ENCODE measurements around the gene REXO4. TPM values are rescaled to one million over a fixed set of nuclear protein-coding genes. Genes with fewer than 3 reads are reported as not detected.

The REXO4 gene
- total and polyA plus RNA-seq, 10 of the 15 experiments (the other 5 are each of a cell fraction or from before 2014, with no cell fraction given) = 2.7 to 43.9 (median 30.5) TPM

GRCh38 chr9:133464638-133465037 lies 46.8 kb upstream of the REXO4 start:
- intact Hi-C loops (cut with micrococcal nuclease; ENCODE audit: unreplicated experiment) = no loop called here
- CTCF ChIA-PET = no interaction called here
- SMC1A ChIA-PET (ENCODE audit: uncharacterized antibody, unreplicated experiment) = no interaction called here

More at GRCh38 chr9:133464638-133465037, 46.8 kb upstream of the REXO4 start:
- POLR2A ChIA-PET = no interaction called here
- H3K79me2 ChIP-seq (ENCODE audit: control insufficient read depth, insufficient read depth, low read length) = no peaks in the 10 kb centered on the region
- H3K36me3 ChIP-seq (ENCODE audit: control insufficient read depth in 2 of 2, insufficient read depth in 2 of 2, low read length in 1 of 2) = no peaks in the 10 kb centered on the region
- FAIRE-seq = no peak
- H3K9ac ChIP-seq (ENCODE audit: control insufficient read depth, insufficient read depth, low read length) = no peak overlapping the region
- H3K4me2 ChIP-seq (ENCODE audit: control insufficient read depth, insufficient read depth) = no peak overlapping the region
- no peak overlapping the region for H3K27ac ChIP-seq (ENCODE audit: control insufficient read depth, insufficient read depth)
- in situ Hi-C loops (cut with MboI) = no loop called here
- BruUV-seq (replicated peaks) = no TSS peak
- 20% methylated on average over 10 of the region's 10 CpGs for WGBS (ENCODE audit: insufficient coverage, insufficient replicate concordance, low lambda C conversion rate, missing lambda C conversion rate)
- RAD21 ChIA-PET (ENCODE audit: unreplicated experiment) = no interaction called here
- no peaks in the 10 kb centered on the region for H3K9me3 ChIP-seq (replicated peaks; ENCODE audit: control insufficient read depth, insufficient read depth, low read length)
- H3K4me1 ChIP-seq (ENCODE audit: control insufficient read depth, insufficient read depth, low read length) = peaks cover 9% of the 10 kb centered on the region
- no peak for ATAC-seq
- no peaks in the 10 kb centered on the region for H4K20me1 ChIP-seq (ENCODE audit: control insufficient read depth, insufficient read depth)
- no peak for TF ChIP-seq RB1 (IDR thresholded peaks at IDR 0.05; ENCODE audit: borderline replicate concordance)
- TF ChIP-seq, protein P1, sequence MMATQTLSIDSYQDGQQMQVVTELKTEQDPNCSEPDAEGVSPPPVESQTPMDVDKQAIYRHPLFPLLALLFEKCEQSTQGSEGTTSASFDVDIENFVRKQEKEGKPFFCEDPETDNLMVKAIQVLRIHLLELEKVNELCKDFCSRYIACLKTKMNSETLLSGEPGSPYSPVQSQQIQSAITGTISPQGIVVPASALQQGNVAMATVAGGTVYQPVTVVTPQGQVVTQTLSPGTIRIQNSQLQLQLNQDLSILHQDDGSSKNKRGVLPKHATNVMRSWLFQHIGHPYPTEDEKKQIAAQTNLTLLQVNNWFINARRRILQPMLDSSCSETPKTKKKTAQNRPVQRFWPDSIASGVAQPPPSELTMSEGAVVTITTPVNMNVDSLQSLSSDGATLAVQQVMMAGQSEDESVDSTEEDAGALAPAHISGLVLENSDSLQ (IDR thresholded peaks at IDR 0.05) = no peak
- TF ChIP-seq ATF7 (IDR thresholded peaks at IDR 0.05; ENCODE audit: low read depth) = no peak
- no peak for TF ChIP-seq BACH1 (IDR thresholded peaks at IDR 0.05; ENCODE audit: borderline replicate concordance)
- TF ChIP-seq NR2C1 (IDR thresholded peaks at IDR 0.05) = no peak
- TF ChIP-seq SRF (IDR thresholded peaks at IDR 0.05; ENCODE audit: low read depth in 2 of 2, low read length in 2 of 2) = no peak
- TF ChIP-seq CREM (IDR thresholded peaks at IDR 0.05; ENCODE audit: low read depth) = no peak
- TF ChIP-seq, protein P2, sequence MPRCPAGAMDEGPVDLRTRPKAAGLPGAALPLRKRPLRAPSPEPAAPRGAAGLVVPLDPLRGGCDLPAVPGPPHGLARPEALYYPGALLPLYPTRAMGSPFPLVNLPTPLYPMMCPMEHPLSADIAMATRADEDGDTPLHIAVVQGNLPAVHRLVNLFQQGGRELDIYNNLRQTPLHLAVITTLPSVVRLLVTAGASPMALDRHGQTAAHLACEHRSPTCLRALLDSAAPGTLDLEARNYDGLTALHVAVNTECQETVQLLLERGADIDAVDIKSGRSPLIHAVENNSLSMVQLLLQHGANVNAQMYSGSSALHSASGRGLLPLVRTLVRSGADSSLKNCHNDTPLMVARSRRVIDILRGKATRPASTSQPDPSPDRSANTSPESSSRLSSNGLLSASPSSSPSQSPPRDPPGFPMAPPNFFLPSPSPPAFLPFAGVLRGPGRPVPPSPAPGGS (IDR thresholded peaks at IDR 0.05; ENCODE audit: borderline replicate concordance, insufficient read depth, low read depth, low read length, poor library complexity, severe bottlenecking) = no peak
- no peak for TF ChIP-seq BHLHE40 (IDR thresholded peaks at IDR 0.05; ENCODE audit: borderline replicate concordance in 1 of 2, low read depth in 2 of 2, low read length in 1 of 2)
- no peak for TF ChIP-seq PAX5 (IDR thresholded peaks at IDR 0.05; ENCODE audit: borderline replicate concordance, low read depth, low read length)
- no peak for TF ChIP-seq E2F8 (IDR thresholded peaks at IDR 0.05; ENCODE audit: low read depth, partially characterized antibody)
- no peak overlapping the region for H2AFZ ChIP-seq (ENCODE audit: control insufficient read depth, low read depth, low read length)
- no peak overlapping the region for H3K4me3 ChIP-seq
- DNase-seq (ENCODE audit: low read depth, low spot score) = no peak
- H3K27me3 ChIP-seq (replicated peaks in 1 of 2; ENCODE audit: control insufficient read depth in 2 of 2, insufficient read depth in 2 of 2, low read length in 1 of 2) = no peaks in the 10 kb centered on the region; a peak in 1 of 4 replicates

Measured in GM12878 (cell line).